GM12878 (cell line): ENCODE results near the gene ADH1C. TPM values are rescaled to one million over a fixed set of nuclear protein-coding genes. Genes with fewer than 3 reads are reported as not detected.
"Not testable (repeated sequence)": the region's sequence is repeated elsewhere in the genome, so short reads cannot be mapped to it uniquely, and the experiment has no call there.

Source experiments
- ATAC-seq: fragments of 200-7000 bp; cut with Tn5 transposase; 3 replicates; pipeline ENCODE4 v1.9.1; 2020; ENCODE audit warnings: mild to moderate bottlenecking, moderate library complexity
- BruUV-seq: library from RNA; stranded (reverse); fragments of 400-500 nt; replicated peaks from 2 replicates; lab custom pipeline; 2021; lab: Mats Ljungman, UMichigan
- CTCF ChIA-PET: fragments of 300-600 bp; sonication (Branson Sonifier 250); formaldehyde crosslinking; extraction: SDS; loops from one replicate; lab custom pipeline; 2021; ENCODE audit warnings: inconsistent platforms; lab: Yijun Ruan, JAX
- POLR2A ChIA-PET: fragments of 350-600 bp; formaldehyde crosslinking; extraction: SDS; loops from one replicate; lab custom pipeline; 2021; ENCODE audit warnings: inconsistent platforms; lab: Charles Lee
- RAD21 ChIA-PET: fragments of 300-600 bp; sonication (Branson Sonifier 250); formaldehyde crosslinking; loops from one replicate; lab custom pipeline; 2023; ENCODE audit warnings: antibody characterized with exemption; ENCODE audit not compliant: unreplicated experiment; lab: Charles Lee
- SMC1A ChIA-PET: fragments of 300-600 bp; sonication (Branson Sonifier 250); formaldehyde crosslinking; loops from one replicate; lab custom pipeline; 2023; ENCODE audit not compliant: unreplicated experiment, uncharacterized antibody; lab: Charles Lee
- DNase-seq: peaks from one replicate; pipeline ENCODE4 v3.0.0-alpha.2; 2011; ENCODE audit warnings: low read depth, low spot score
- FAIRE-seq: peaks from 3 replicates; lab custom pipeline; 2011; peaks lifted over from hg19 to GRCh38; lab: Jason Lieb, UNC
- H2AFZ ChIP-seq: 2 replicates; pipeline ENCODE4 v1.6.0; 2011; ENCODE audit warnings: low read depth, low read length, control low read depth; ENCODE audit not compliant: control insufficient read depth
- H3K27ac ChIP-seq: 2 replicates; pipeline ENCODE4 v1.5.1; 2011; ENCODE audit warnings: control low read depth; ENCODE audit not compliant: control insufficient read depth, insufficient read depth
- H3K27me3 ChIP-seq, 2 experiments: replicated peaks in 1 of 2; 2 replicates each; pipeline versions ENCODE4 v1.6.0 to v1.6.1; 2011; ENCODE audit warnings: low read length in 1 of 2; ENCODE audit not compliant: control insufficient read depth in 2 of 2, insufficient read depth in 2 of 2
- H3K36me3 ChIP-seq, 2 experiments: 2 replicates each; pipeline ENCODE4 v1.5.1; 2011; ENCODE audit warnings: low read length in 1 of 2; ENCODE audit not compliant: control insufficient read depth in 2 of 2, insufficient read depth in 2 of 2
- H3K4me1 ChIP-seq: 2 replicates; pipeline ENCODE4 v1.6.1; 2011; ENCODE audit warnings: mild to moderate bottlenecking, low read length, moderate library complexity, mixed read lengths; ENCODE audit not compliant: control insufficient read depth, insufficient read depth
- H3K4me2 ChIP-seq: 2 replicates; pipeline ENCODE4 v1.6.0; 2011; ENCODE audit warnings: control low read depth; ENCODE audit not compliant: control insufficient read depth, insufficient read depth
- H3K4me3 ChIP-seq: fragments of 200-600 bp; sonication (generic); 2 replicates; pipeline ENCODE4 v1.5.1; 2016
- H3K79me2 ChIP-seq: 2 replicates; pipeline ENCODE4 v1.6.0; 2011; ENCODE audit warnings: low read length; ENCODE audit not compliant: control insufficient read depth, insufficient read depth
- H3K9ac ChIP-seq: 2 replicates; pipeline ENCODE4 v1.8.0; 2011; ENCODE audit warnings: low read length, control low read depth, mixed read lengths; ENCODE audit not compliant: control insufficient read depth, insufficient read depth
- H3K9me3 ChIP-seq: replicated peaks from 3 replicates; pipeline ENCODE4 v1.5.1; 2011; ENCODE audit warnings: mild to moderate bottlenecking, low read length; ENCODE audit not compliant: control insufficient read depth, insufficient read depth
- H4K20me1 ChIP-seq: 2 replicates; pipeline ENCODE4 v1.6.0; 2011; ENCODE audit not compliant: control insufficient read depth, insufficient read depth
- CTCF ChIP-seq, 3 experiments: IDR thresholded peaks in 2 of 3; conservative IDR thresholded peaks in 1 of 3; 2 replicates each; pipeline ENCODE4 v1.5.1; 2011; ENCODE audit warnings: low read depth in 3 of 3, low read length in 3 of 3, mild to moderate bottlenecking in 3 of 3, control low read depth in 2 of 3, moderate library complexity in 2 of 3, inconsistent platforms in 1 of 3, mixed read lengths in 1 of 3; ENCODE audit not compliant: control insufficient read depth in 2 of 3, insufficient read depth in 1 of 3; ENCODE audit errors: extremely low read depth in 1 of 3
- RAD21 ChIP-seq: IDR thresholded peaks from 2 replicates; pipeline ENCODE4 v1.6.1; 2011; ENCODE audit warnings: mild to moderate bottlenecking, low read depth, low read length, moderate library complexity; ENCODE audit not compliant: insufficient read depth
- WGBS: methylation state at CpG from one replicate; pipeline ENCODE4 v1.1.6; 2016; ENCODE audit warnings: low lambda C conversion rate; ENCODE audit not compliant: insufficient replicate concordance, insufficient coverage; ENCODE audit errors: missing lambda C conversion rate; 5-methylcytosine and 5-hydroxymethylcytosine counted together
- in situ Hi-C: fragments of 300-500 bp; cut with MboI; formaldehyde crosslinking; loops from 9 replicates; pipeline ENCODE4 v1.14.3; 2018; ENCODE audit warnings: mixed read lengths
- intact Hi-C: fragments of 100-400 bp; cut with micrococcal nuclease; formaldehyde crosslinking; loops from one replicate; pipeline ENCODE4 v1.14.2; 2022; ENCODE audit not compliant: unreplicated experiment
- polyA plus RNA-seq, 11 experiments: library from polyadenylated mRNA; depleted of rRNA in 4 of 11; unstranded in 6 of 11; stranded (reverse) in 5 of 11; fragments of >200 nt; fragmentation: Nextera tagmentation in 4 of 11; fragmentation: Illumina TruSeq in 1 of 11; extraction: Ambion mirVana in 4 of 11; extraction: Trizol in 1 of 11; gene quantifications; 1 replicate in 1 of 11; 2 replicates in 10 of 11; pipeline versions ENCODE4 v1.2.1 to v1.2.3, GENCODE V29; 2011 to 2016; ENCODE audit warnings: inconsistent platforms in 2 of 11, missing spikeins in 2 of 11, low read depth in 1 of 11
- total RNA-seq, 4 experiments: library from RNA; depleted of rRNA in 3 of 4; stranded (reverse); fragments of >200 nt in 3 of 4; fragmentation: Illumina TruSeq in 1 of 4; extraction: Trizol in 1 of 4; gene quantifications; 2 replicates each; pipeline versions ENCODE4 v1.2.1 to v1.2.3, GENCODE V29; 2013 to 2021

ADH1C gene
- total and polyA plus RNA-seq, 10 of the 15 experiments (the other 5 are each of a cell fraction or from before 2014, with no cell fraction given), result 0.04 to 1.1 (median 0.10) TPM; not detected in 3

- H3K9ac ChIP-seq, BruUV-seq, H3K27me3 ChIP-seq, in situ Hi-C loops, H3K4me1 ChIP-seq, H2AFZ ChIP-seq, H3K79me2 ChIP-seq, H4K20me1 ChIP-seq, FAIRE-seq, H3K9me3 ChIP-seq, POLR2A ChIA-PET, H3K4me2 ChIP-seq, H3K27ac ChIP-seq, H3K4me3 ChIP-seq, H3K36me3 ChIP-seq, DNase-seq, intact Hi-C loops: not testable (repeated sequence)
- TF ChIP-seq CTCF (IDR thresholded peaks at IDR 0.05 in 2 of 3, conservative IDR thresholded peaks at IDR 0.05 in 1 of 3; ENCODE audit: control insufficient read depth in 2 of 3, extremely low read depth in 1 of 3, insufficient read depth in 1 of 3, low read depth in 3 of 3, low read length in 3 of 3) (peak; percentile 12 to 25 (median 17); a peak in 3 of 6 replicates), RAD21 (peak; percentile 17; the same call in 1 of the 2 replicates)
- SMC1A ChIA-PET, result interaction anchor here (3.7 kb wide), 1 partner anchor 27 kb away, joined by 30 read pairs; no protein-coding TSS in a partner anchor
- peak; percentile 64; the same call in 2 of the 3 replicates for ATAC-seq
- RAD21 ChIA-PET, result interaction anchor here (0.7 to 1.4 kb wide), 2 partner anchors 27 to 705 kb away, joined by 3 to 7 read pairs; no protein-coding TSS in a partner anchor
- CTCF ChIA-PET, result interaction anchor here (2.0 to 7.1 kb wide), 2 partner anchors 27 to 34 kb away, joined by 7 to 60 read pairs; no protein-coding TSS in a partner anchor
- 26% methylated on average over 4 of the region's 6 CpGs for WGBS
Measured at GRCh38 chr4:99377341-99377740, 24.8 kb upstream of the ADH1C start.

GRCh38 chr4:99372464-99372863, 19.9 kb upstream of the ADH1C start:
- RAD21 ChIA-PET, H3K9ac ChIP-seq, H3K4me2 ChIP-seq, CTCF ChIA-PET, POLR2A ChIA-PET, SMC1A ChIA-PET, DNase-seq, H4K20me1 ChIP-seq, H3K9me3 ChIP-seq, H3K79me2 ChIP-seq, FAIRE-seq, H3K4me1 ChIP-seq, in situ Hi-C loops, intact Hi-C loops, H3K27me3 ChIP-seq, H2AFZ ChIP-seq, H3K4me3 ChIP-seq, H3K36me3 ChIP-seq, H3K27ac ChIP-seq, BruUV-seq, ATAC-seq: not testable (repeated sequence)
- 30% methylated on average over 2 of the region's 2 CpGs for WGBS

- 0% methylated on average over 2 of the region's 2 CpGs for WGBS
- H3K9me3 ChIP-seq, intact Hi-C loops, ATAC-seq, SMC1A ChIA-PET, H3K27me3 ChIP-seq, RAD21 ChIA-PET, H3K36me3 ChIP-seq, H4K20me1 ChIP-seq, CTCF ChIA-PET, H3K4me1 ChIP-seq, POLR2A ChIA-PET, BruUV-seq, in situ Hi-C loops, H3K4me2 ChIP-seq, H3K27ac ChIP-seq, H3K9ac ChIP-seq, FAIRE-seq, DNase-seq, H3K4me3 ChIP-seq, H2AFZ ChIP-seq, H3K79me2 ChIP-seq: not testable (repeated sequence)
Measured at GRCh38 chr4:99367817-99368216, 15.3 kb upstream of the ADH1C start.
